WTC11 (cell line): Measurements from ENCODE around the gene OR6K6. TPM values are rescaled to one million over a fixed set of nuclear protein-coding genes. Genes with fewer than 3 reads are reported as not detected.

Experiments used
- total RNA-seq: library from RNA; stranded (reverse); gene quantifications from 3 replicates; pipeline ENCODE4 v1.2.3, GENCODE V29; 2021

OR6K6 gene
- total RNA-seq, 1 experiment from 2014 or later = not detected

Other genes with a start within 250 kb of the OR6K6 start
- not detected in 3 replicates for gene OR6Y1, start 200.3 kb upstream of the OR6K6 start, total RNA-seq
- gene OR6P1, start 184.1 kb upstream of the OR6K6 start, total RNA-seq = not detected in 3 replicates
- gene OR10X1, start 174.8 kb upstream of the OR6K6 start, total RNA-seq = not detected in 3 replicates
- gene OR10Z1, start 149.5 kb upstream of the OR6K6 start, total RNA-seq = not detected in 3 replicates
- gene SPTA1, start 68.0 kb upstream of the OR6K6 start, total RNA-seq = 0.02 to 0.11 TPM (median 0.09 TPM) in 3 replicates
- not detected in 3 replicates for gene OR6K2, start 54.1 kb upstream of the OR6K6 start, total RNA-seq
- not detected in 3 replicates for gene OR6K3, start 34.0 kb upstream of the OR6K6 start, total RNA-seq
- gene OR6N1, start 17.5 kb downstream of the OR6K6 start, total RNA-seq = not detected in 3 replicates
- gene OR6N2, start 26.5 kb downstream of the OR6K6 start, total RNA-seq = not detected in 3 replicates
- gene MNDA, start 76.6 kb downstream of the OR6K6 start, total RNA-seq = 0.09 TPM in 1 of 3 replicates, not detected in the others
- gene PYHIN1, start 176.8 kb downstream of the OR6K6 start, total RNA-seq = 0.11 TPM in 1 of 3 replicates, not detected in the others